ENCODE results near the gene PNPLA8. TPM values are rescaled to one million over a fixed set of nuclear protein-coding genes. Genes with fewer than 3 reads are reported as not detected.
"Not testable (repeated sequence)": the region's sequence is repeated elsewhere in the genome, so short reads cannot be mapped to it uniquely, and the experiment has no call there.

PNPLA8 gene
- total RNA-seq, 1 experiment from 2014 or later = 6.9 TPM

DNA sequence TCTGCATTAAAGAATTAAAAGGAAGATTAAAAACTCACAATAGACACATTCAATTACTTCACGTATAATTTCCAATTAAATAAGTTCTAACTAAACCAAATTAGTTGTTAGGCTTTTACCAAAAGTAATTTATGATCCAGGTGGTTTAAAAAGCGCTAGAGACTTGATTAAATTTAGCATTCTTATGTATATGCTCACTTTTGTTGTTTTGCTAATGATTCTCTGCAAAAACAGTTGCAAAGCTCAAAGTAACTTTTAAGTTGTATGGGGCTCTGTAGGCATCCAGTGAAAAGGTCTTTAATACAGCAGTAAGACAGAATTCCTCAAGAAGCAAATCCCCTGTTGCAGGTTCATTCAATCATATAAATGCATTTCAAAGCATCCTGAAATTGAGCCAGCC is 15.5 kb upstream of the PNPLA8 start:
- no TSS peak for BruUV-seq (replicated peaks)
- Mint-ChIP-seq H3K9me3 (ENCODE audit: low read depth, unreplicated experiment) (no peaks in the 10 kb centered on the region), H3K4me1 (ENCODE audit: low read depth, unreplicated experiment) (no peaks in the 10 kb centered on the region), H3K36me3 (ENCODE audit: insufficient read depth, unreplicated experiment) (no peaks in the 10 kb centered on the region), H3K4me3 (ENCODE audit: low read depth, unreplicated experiment) (no peak overlapping the region), H3K27me3 (ENCODE audit: unreplicated experiment) (no peaks in the 10 kb centered on the region), H3K27ac (ENCODE audit: unreplicated experiment) (no peak overlapping the region)
- no peak for TF ChIP-seq CTCF (IDR thresholded peaks at IDR 0.05; ENCODE audit: unreplicated experiment)
- CTCF ChIA-PET = no interaction called here
- no peak for DNase-seq
- intact Hi-C loops (cut with micrococcal nuclease; ENCODE audit: unreplicated experiment) = no loop called here

GRCh38 chr7:108538685-108539084 is 12.8 kb upstream of the PNPLA8 start:
- BruUV-seq (replicated peaks); intact Hi-C loops (cut with micrococcal nuclease; ENCODE audit: unreplicated experiment); H3K4me3 Mint-ChIP-seq (ENCODE audit: low read depth, unreplicated experiment); H3K4me1 Mint-ChIP-seq (ENCODE audit: low read depth, unreplicated experiment); H3K27me3 Mint-ChIP-seq (ENCODE audit: unreplicated experiment); CTCF ChIA-PET; H3K36me3 Mint-ChIP-seq (ENCODE audit: insufficient read depth, unreplicated experiment); DNase-seq; H3K9me3 Mint-ChIP-seq (ENCODE audit: low read depth, unreplicated experiment); H3K27ac Mint-ChIP-seq (ENCODE audit: unreplicated experiment): not testable (repeated sequence)

DNA sequence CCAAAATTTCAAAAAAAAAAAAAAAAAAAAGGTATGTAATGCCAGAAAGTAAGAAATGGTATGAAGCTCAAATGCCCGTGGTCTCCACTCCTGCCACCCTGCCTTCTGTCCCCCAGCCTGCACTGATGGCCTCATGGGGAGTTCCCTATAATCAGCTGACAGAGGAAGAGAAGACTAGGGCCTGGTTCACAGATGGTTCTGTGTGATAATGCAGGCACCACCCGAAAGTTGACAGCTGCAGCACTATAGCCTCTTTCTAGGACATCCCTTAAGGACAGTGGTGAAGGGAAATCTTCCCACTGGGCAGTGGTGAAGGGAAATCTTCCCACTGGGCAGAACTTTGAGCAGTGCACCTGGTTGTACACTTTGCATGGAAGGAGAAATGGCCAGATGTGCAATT is 12.3 kb upstream of the PNPLA8 start:
- H3K9me3 Mint-ChIP-seq (ENCODE audit: low read depth, unreplicated experiment); DNase-seq; H3K36me3 Mint-ChIP-seq (ENCODE audit: insufficient read depth, unreplicated experiment); CTCF ChIA-PET; BruUV-seq (replicated peaks); H3K27ac Mint-ChIP-seq (ENCODE audit: unreplicated experiment); H3K4me3 Mint-ChIP-seq (ENCODE audit: low read depth, unreplicated experiment); H3K4me1 Mint-ChIP-seq (ENCODE audit: low read depth, unreplicated experiment); H3K27me3 Mint-ChIP-seq (ENCODE audit: unreplicated experiment); intact Hi-C loops (cut with micrococcal nuclease; ENCODE audit: unreplicated experiment): not testable (repeated sequence)

- no TSS peak for BruUV-seq (replicated peaks)
- Mint-ChIP-seq H3K27me3 (ENCODE audit: unreplicated experiment) (no peaks in the 10 kb centered on the region), H3K4me3 (ENCODE audit: low read depth, unreplicated experiment) (no peak overlapping the region), H3K36me3 (ENCODE audit: insufficient read depth, unreplicated experiment) (no peaks in the 10 kb centered on the region), H3K9me3 (ENCODE audit: low read depth, unreplicated experiment) (no peaks in the 10 kb centered on the region), H3K4me1 (ENCODE audit: low read depth, unreplicated experiment) (no peaks in the 10 kb centered on the region), H3K27ac (ENCODE audit: unreplicated experiment) (no peak overlapping the region)
- intact Hi-C loops (cut with micrococcal nuclease; ENCODE audit: unreplicated experiment) = no loop called here
- no peak for TF ChIP-seq CTCF (IDR thresholded peaks at IDR 0.05; ENCODE audit: unreplicated experiment)
- CTCF ChIA-PET = no interaction called here
- no peak for DNase-seq
These were observed 11.3 kb upstream of the PNPLA8 start for GRCh38 chr7:108537229-108537628.

DNA sequence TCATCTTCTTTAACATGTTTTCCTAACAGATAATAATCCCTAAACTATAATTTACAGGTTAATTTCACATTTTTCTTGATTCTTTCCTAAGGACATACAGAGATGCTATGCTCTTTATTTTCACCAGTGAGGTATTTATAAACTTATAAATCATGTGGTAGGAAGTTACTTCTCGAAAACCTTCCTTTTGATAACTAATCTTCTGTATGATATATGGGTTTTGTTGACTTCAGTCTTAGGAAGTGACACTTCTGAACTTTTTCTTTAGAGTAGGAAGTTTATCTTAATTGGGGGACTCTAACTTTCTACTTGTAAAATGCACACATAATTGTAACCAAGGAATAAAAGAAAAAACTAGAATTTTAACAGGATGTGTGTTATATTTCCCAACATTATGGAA is 9.8 kb upstream of the PNPLA8 start:
- TF ChIP-seq CTCF (IDR thresholded peaks at IDR 0.05; ENCODE audit: unreplicated experiment) = no peak
- CTCF ChIA-PET = no interaction called here
- Mint-ChIP-seq H3K4me3 (ENCODE audit: low read depth, unreplicated experiment) (no peak overlapping the region), H3K9me3 (ENCODE audit: low read depth, unreplicated experiment) (no peaks in the 10 kb centered on the region), H3K27ac (ENCODE audit: unreplicated experiment) (no peak overlapping the region), H3K36me3 (ENCODE audit: insufficient read depth, unreplicated experiment) (no peaks in the 10 kb centered on the region), H3K27me3 (ENCODE audit: unreplicated experiment) (no peaks in the 10 kb centered on the region), H3K4me1 (ENCODE audit: low read depth, unreplicated experiment) (no peaks in the 10 kb centered on the region)
- no TSS peak for BruUV-seq (replicated peaks)
- no peak for DNase-seq
- intact Hi-C loops (cut with micrococcal nuclease; ENCODE audit: unreplicated experiment) = no loop called here

Measured in Calu3 (cell line).